Breast epithelium (tissue), 4 donors: Measurements from ENCODE around the gene NR4A3. TPM values are rescaled to one million over a fixed set of nuclear protein-coding genes. Genes with fewer than 3 reads are reported as not detected.

Experiments used
- DNase-seq, 2 donors: peaks; one replicate each; pipeline ENCODE4 v3.0.0-alpha.2; 2019; ENCODE audit warnings: low spot score in 2 of 2
- H3K27ac ChIP-seq, 2 donors: fragments of 200-600 bp; sonication (generic) in 1 of 2; one replicate each; pipeline ENCODE4 v1.5.1; 2016 to 2019; ENCODE audit warnings: mild to moderate bottlenecking in 1 of 2
- H3K27me3 ChIP-seq, 2 donors: fragments of 200-600 bp; sonication (generic) in 1 of 2; one replicate each; pipeline versions ENCODE4 v1.5.1 to v1.6.0; 2017 to 2019; ENCODE audit warnings: control low read depth in 1 of 2, mild to moderate bottlenecking in 1 of 2
- H3K36me3 ChIP-seq: fragments of 200-600 bp; one replicate; pipeline ENCODE4 v1.5.1; 2019
- H3K4me1 ChIP-seq, 2 donors: fragments of 200-600 bp; sonication (generic); one replicate each; pipeline ENCODE4 v1.5.1; 2016 to 2019; ENCODE audit warnings: control low read depth in 1 of 2
- H3K4me3 ChIP-seq, 3 donors: fragments of 200-600 bp; sonication (generic); 1 replicate in 2 of 3; 2 replicates in 1 of 3; pipeline ENCODE4 v1.5.1; 2016 to 2019; ENCODE audit warnings: mild to moderate bottlenecking in 3 of 3, moderate library complexity in 2 of 3
- H3K9me3 ChIP-seq, 2 donors: fragments of 200-600 bp; sonication (generic) in 1 of 2; one replicate each; pipeline ENCODE4 v1.5.1; 2016 to 2019; ENCODE audit warnings: control low read depth in 1 of 2
- POLR2A ChIP-seq: fragments of 450-650 bp; IDR thresholded peaks from one replicate; pipeline ENCODE4 v1.6.1; 2016; ENCODE audit warnings: antibody characterized with exemption, mild to moderate bottlenecking, moderate library complexity
- POLR2AphosphoS5 ChIP-seq, 3 donors: sonication (generic); formaldehyde crosslinking; IDR thresholded peaks; one replicate each; pipeline ENCODE4 v1.6.1; 2017; ENCODE audit warnings: antibody characterized with exemption in 3 of 3
- intact Hi-C: fragments of 100-400 bp; cut with DNase I; formaldehyde crosslinking; loops from one replicate; pipeline ENCODE4 v1.15.1; 2023; ENCODE audit warnings: low total_unique reads
- total RNA-seq, 3 donors: library from RNA; depleted of rRNA; stranded (reverse); fragments of >200 nt; gene quantifications; one replicate each; pipeline ENCODE4 v1.1.0, GENCODE V29; 2016
- TF ChIP-seq, protein P1 (sequence below), 3 donors: fragments of 450-650 bp; IDR thresholded peaks; one replicate each; pipeline ENCODE4 v1.5.1; 2016 to 2017; ENCODE audit warnings: antibody characterized with exemption in 3 of 3, mild to moderate bottlenecking in 3 of 3, moderate library complexity in 3 of 3

NR4A3 gene
- total RNA-seq, 3 donors from 2014 or later, result 1.3 to 34.1 (median 4.9) TPM

DNA sequence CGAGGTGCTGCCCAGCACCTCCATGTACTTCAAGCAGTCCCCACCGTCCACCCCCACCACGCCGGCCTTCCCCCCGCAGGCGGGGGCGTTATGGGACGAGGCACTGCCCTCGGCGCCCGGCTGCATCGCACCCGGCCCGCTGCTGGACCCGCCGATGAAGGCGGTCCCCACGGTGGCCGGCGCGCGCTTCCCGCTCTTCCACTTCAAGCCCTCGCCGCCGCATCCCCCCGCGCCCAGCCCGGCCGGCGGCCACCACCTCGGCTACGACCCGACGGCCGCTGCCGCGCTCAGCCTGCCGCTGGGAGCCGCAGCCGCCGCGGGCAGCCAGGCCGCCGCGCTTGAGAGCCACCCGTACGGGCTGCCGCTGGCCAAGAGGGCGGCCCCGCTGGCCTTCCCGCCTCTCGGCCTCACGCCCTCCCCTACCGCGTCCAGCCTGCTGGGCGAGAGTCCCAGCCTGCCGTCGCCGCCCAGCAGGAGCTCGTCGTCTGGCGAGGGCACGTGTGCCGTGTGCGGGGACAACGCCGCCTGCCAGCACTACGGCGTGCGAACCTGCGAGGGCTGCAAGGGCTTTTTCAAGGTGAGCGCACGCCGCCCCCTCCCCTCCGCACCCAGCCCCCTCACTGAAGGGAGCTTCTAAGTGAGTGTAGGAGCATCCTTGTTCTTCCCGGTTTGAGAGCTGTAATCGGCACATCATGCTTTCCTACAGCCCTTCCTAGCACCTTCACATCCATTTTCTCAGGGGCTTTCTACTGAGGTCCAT lies 6.9 kb downstream of the NR4A3 start:
- Histone ChIP-seq H3K9me3 (no peaks in the 10 kb centered on the region), H3K27me3 (peaks cover 0 to 30% of the 10 kb centered on the region in 2 donors), H3K4me1 (peaks cover 0 to 5% of the 10 kb centered on the region in 2 donors), H3K36me3 (no peaks in the 10 kb centered on the region), H3K4me3 (peak overlapping the region in 2 of 3 donors; percentile 9 to 53), H3K27ac (no peak overlapping the region)
- TF ChIP-seq POLR2A (no peak), POLR2AphosphoS5 (IDR thresholded peaks at IDR 0.05) (no peak)
- TF ChIP-seq, protein P1, sequence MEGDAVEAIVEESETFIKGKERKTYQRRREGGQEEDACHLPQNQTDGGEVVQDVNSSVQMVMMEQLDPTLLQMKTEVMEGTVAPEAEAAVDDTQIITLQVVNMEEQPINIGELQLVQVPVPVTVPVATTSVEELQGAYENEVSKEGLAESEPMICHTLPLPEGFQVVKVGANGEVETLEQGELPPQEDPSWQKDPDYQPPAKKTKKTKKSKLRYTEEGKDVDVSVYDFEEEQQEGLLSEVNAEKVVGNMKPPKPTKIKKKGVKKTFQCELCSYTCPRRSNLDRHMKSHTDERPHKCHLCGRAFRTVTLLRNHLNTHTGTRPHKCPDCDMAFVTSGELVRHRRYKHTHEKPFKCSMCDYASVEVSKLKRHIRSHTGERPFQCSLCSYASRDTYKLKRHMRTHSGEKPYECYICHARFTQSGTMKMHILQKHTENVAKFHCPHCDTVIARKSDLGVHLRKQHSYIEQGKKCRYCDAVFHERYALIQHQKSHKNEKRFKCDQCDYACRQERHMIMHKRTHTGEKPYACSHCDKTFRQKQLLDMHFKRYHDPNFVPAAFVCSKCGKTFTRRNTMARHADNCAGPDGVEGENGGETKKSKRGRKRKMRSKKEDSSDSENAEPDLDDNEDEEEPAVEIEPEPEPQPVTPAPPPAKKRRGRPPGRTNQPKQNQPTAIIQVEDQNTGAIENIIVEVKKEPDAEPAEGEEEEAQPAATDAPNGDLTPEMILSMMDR (IDR thresholded peaks at IDR 0.05), result no peak
- DNase-seq, result no peak
- intact Hi-C loops, result no loop called here

DNA sequence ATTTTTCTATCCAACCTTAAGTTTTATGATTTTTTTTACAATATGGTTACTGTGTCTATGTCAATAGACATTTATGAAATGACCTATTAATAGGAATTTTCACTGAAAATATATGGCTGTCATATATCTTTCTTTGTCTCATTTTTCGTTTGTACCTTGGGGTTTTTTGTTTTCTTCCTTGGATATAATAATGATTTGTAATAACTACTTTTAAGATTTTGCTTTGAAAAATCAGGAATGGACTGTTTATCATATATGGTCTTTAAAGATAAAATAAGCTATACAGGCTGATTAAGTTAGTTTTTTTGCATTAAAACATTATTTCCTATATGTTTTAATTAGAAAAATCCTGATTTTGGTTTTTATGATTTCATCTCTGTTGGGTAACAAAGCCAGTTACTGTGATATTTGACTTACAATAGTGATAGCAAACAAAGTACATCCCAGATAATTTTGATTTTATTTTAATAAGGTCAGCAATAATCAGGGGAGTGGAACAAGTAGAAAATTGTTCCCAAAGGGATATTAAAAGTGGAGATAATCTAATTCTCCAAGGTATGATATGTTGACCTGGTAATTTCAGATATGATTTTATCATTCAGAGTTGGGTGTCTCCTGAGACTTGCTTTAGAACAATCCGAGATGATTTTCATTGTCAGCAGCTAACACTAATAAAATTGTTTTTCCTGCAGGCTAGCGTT lies 10.3 kb downstream of the NR4A3 start:
- Histone ChIP-seq H3K27ac (no peak overlapping the region), H3K27me3 (peaks cover 0 to 12% of the 10 kb centered on the region in 2 donors)
- TF ChIP-seq POLR2AphosphoS5 (IDR thresholded peaks at IDR 0.05) (no peak), POLR2A (no peak)
- TF ChIP-seq, protein P1 (IDR thresholded peaks at IDR 0.05), result no peak

DNA sequence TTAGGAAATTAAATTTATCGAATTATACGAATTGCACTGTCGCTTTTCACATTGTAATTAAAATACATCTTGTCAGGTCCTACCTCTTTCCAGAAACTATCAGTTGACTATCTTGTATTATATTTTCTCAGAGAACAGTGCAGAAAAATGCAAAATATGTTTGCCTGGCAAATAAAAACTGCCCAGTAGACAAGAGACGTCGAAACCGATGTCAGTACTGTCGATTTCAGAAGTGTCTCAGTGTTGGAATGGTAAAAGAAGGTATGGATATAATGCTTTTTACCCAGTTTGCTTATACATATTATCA lies 10.8 kb downstream of the NR4A3 start:
- Histone ChIP-seq H3K4me1 (no peaks in the 10 kb centered on the region), H3K9me3 (no peaks in the 10 kb centered on the region), H3K36me3 (no peaks in the 10 kb centered on the region), H3K27me3 (peaks cover 0 to 12% of the 10 kb centered on the region in 2 donors), H3K4me3 (no peak overlapping the region), H3K27ac (no peak overlapping the region)
- intact Hi-C loops, result no loop called here
- DNase-seq, result no peak
- no peak for TF ChIP-seq POLR2AphosphoS5 (IDR thresholded peaks at IDR 0.05)
- TF ChIP-seq, protein P1 (IDR thresholded peaks at IDR 0.05), result no peak
- no peak for TF ChIP-seq POLR2A

More for the DNA sequence above, 10.3 kb downstream of the NR4A3 start:
- Histone ChIP-seq H3K4me3 (no peak overlapping the region), H3K36me3 (no peaks in the 10 kb centered on the region), H3K4me1 (no peaks in the 10 kb centered on the region), H3K9me3 (no peaks in the 10 kb centered on the region)
- DNase-seq, result no peak
- intact Hi-C loops, result no loop called here

DNA sequence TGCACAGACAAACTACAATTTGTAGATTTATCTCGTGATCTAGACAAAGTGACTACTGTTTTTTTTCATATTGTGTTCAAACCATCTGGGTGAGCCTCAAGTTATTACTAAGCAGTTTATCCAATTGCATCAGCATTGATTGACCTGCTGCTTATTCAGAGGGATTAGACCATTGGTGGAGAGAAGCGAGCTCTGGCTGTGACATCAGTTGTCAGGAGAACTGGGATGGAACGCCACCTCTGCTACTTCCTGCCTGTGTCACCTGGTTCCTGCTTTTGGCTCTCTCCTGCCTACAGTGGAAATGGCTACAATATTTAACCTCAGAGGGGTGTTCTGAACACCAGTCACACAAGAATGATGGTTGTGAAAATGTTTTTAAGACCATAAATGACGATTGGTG lies 12.1 kb downstream of the NR4A3 start:
- no peak for DNase-seq
- Histone ChIP-seq H3K4me1 (no peaks in the 10 kb centered on the region), H3K27ac (no peak overlapping the region), H3K4me3 (no peak overlapping the region), H3K27me3 (peaks cover 0 to 4% of the 10 kb centered on the region in 2 donors), H3K36me3 (no peaks in the 10 kb centered on the region), H3K9me3 (no peaks in the 10 kb centered on the region)
- TF ChIP-seq POLR2A, result no peak
- no peak for TF ChIP-seq POLR2AphosphoS5 (IDR thresholded peaks at IDR 0.05)
- TF ChIP-seq, protein P1 (IDR thresholded peaks at IDR 0.05), result no peak
- intact Hi-C loops, result no loop called here

DNA sequence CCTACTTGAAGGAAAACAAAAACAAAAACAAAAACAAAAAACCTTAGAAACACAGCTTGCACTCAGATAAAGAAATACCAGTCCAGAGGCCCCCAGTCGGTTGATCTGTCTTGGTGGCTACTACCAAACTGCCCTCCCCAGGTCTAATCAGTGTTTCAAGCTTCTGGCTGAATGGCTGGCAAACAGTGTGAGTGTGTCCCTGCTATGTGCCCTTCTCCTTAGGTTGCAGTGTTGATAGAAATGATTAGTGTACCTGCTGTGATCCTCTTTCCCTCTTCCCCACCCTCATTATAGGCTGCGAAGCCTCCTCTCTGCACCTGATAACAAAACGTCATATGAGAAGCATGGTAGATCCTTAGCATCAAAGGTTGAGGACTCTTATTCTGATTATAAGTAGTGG lies 12.8 kb downstream of the NR4A3 start:
- Histone ChIP-seq H3K27me3 (no peaks in the 10 kb centered on the region), H3K9me3 (no peaks in the 10 kb centered on the region), H3K4me3 (no peak overlapping the region), H3K36me3 (no peaks in the 10 kb centered on the region), H3K4me1 (no peaks in the 10 kb centered on the region), H3K27ac (no peak overlapping the region)
- no peak for DNase-seq
- intact Hi-C loops, result no loop called here
- TF ChIP-seq POLR2AphosphoS5 (IDR thresholded peaks at IDR 0.05) (no peak), POLR2A (no peak)
- TF ChIP-seq, protein P1 (IDR thresholded peaks at IDR 0.05), result no peak
